AG09319 (cell line): ENCODE measurements around the gene ACSM5.

Experiments
- DNase-seq: peaks from one replicate; pipeline ENCODE4 v3.0.0-alpha.2; 2010; ENCODE audit warnings: low read depth; ENCODE audit errors: extremely low read depth
- CTCF ChIP-seq: IDR thresholded peaks from 2 replicates; pipeline ENCODE4 v1.5.1; 2011; ENCODE audit warnings: low read depth, mild to moderate bottlenecking, inconsistent platforms, low read length, moderate library complexity

ACSM5 gene

DNA sequence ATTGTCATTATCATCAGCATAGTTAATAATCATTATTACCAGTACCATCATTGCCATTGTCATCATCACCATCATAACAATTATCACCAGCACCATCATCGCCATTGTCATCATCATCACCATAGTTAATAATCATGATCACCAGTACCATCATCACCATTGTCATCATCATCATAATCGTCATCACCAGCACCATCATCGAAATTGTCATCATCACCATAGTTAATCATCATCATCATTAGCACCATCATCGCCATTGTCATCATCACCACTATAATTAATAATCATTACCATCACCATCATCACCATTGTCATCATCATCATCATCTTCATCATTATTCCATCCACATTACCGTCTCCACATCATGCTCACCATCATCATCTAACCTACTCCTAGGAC, 18.3 kb upstream of the ACSM5 start:
- TF ChIP-seq CTCF = no peak
- DNase-seq = no peak

GRCh38 chr16:20393801-20394577, 15.3 kb upstream of the ACSM5 start:
- no peak for DNase-seq
- no peak for TF ChIP-seq CTCF

GRCh38 chr16:20395946-20396345, 13.4 kb upstream of the ACSM5 start:
- DNase-seq = no peak
- no peak for TF ChIP-seq CTCF

DNA sequence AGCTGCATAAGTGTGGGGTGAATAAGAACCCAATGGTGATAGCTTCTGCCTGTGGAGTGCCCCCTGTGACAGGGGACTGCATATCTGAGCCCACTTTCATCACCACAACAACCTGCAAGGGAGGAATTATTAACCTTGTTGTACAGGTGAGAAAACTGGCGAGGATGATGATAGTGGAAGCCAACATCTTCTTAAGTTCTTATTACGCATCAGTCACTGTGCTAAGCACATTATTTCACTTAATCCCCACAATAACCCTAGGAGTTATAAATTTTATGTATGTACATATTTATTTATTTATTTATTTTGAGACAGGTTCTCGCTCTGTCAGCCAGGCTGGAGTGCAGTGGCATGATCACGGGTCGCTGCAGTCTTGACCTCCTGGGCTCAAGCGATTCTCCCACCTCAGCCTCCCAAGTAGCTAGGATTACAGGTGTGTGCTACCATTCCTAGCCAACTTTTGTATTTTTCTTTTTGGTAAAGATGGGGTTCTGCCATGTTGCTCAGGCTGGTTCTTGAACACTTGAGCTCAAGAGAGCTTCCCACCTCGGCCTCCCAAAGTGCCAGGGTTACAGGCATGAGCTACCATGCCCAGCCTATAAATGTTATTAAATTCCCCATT, 12.4 kb upstream of the ACSM5 start:
- TF ChIP-seq CTCF = no peak
- DNase-seq = no peak

- TF ChIP-seq CTCF = no peak
- no peak for DNase-seq
These were observed 11.8 kb upstream of the ACSM5 start for GRCh38 chr16:20397468-20398074.

DNA sequence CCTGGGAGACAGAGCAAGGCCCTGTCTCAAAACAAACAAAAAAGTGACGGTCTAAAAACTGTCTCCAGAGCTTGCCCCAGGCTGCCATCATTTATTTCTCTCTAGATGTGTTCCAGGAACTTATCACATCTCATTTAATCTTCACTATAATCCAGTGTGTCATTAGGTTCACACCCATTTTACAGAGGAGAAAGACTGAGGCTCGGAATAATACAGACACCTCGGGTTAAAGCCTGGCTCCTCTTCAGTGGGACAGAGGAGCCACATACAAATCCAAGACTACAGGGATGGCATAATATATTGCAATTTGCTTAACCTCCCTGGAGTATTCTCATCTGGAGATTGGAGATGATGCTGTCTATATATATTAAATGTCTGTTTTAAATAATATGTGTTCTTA, 10.7 kb upstream of the ACSM5 start:
- TF ChIP-seq CTCF = no peak
- DNase-seq = no peak

- no peak for TF ChIP-seq CTCF
- no peak for DNase-seq
These were observed 10.1 kb upstream of the ACSM5 start for GRCh38 chr16:20399185-20399584.
